ENCODE results near the gene DUSP22. TPM values are rescaled to one million over a fixed set of nuclear protein-coding genes. Genes with fewer than 3 reads are reported as not detected.

Gene DUSP22
- total and polyA plus RNA-seq, 2 donors (not counting 1 experiment from before 2014, with no cell fraction given): 117 to 133 TPM

- Histone ChIP-seq H3K4me1 (ENCODE audit: control insufficient read depth in 2 of 2, insufficient read depth in 2 of 2, low read length in 2 of 2) (peaks cover 43 to 46% of the 10 kb centered on the region in 2 donors), H4K20me1 (ENCODE audit: control insufficient read depth, insufficient read depth, low read length, poor library complexity, severe bottlenecking) (no peaks in the 10 kb centered on the region), H3K4me3 (ENCODE audit: control extremely low read depth in 1 of 5, extremely low read depth in 1 of 5, insufficient read depth in 1 of 5, low read depth in 2 of 5, low read length in 4 of 5) (no peak overlapping the region), H3K9me3 (ENCODE audit: control extremely low read depth in 1 of 3, control insufficient read depth in 2 of 3, insufficient read depth in 1 of 3, low read length in 2 of 3) (peaks cover 0 to 37% (median 0%) of the 10 kb centered on the region in 3 donors), H3K9ac (ENCODE audit: low read length) (no peak overlapping the region), H3K36me3 (replicated peaks in 1 of 2; ENCODE audit: control extremely low read depth in 1 of 2, control insufficient read depth in 1 of 2, extremely low read depth in 1 of 2, insufficient read depth in 2 of 2, low read length in 1 of 2) (no peaks in the 10 kb centered on the region), H3K4me2 (replicated peaks; ENCODE audit: low read depth, low read length, poor library complexity, severe bottlenecking) (no peak overlapping the region), H2AFZ (ENCODE audit: insufficient read depth, low read depth, low read length, poor library complexity, severe bottlenecking) (no peak overlapping the region), H3K79me2 (ENCODE audit: control insufficient read depth, insufficient read depth, low read length) (no peaks in the 10 kb centered on the region), H3K27ac (ENCODE audit: low read length in 2 of 2) (no peak overlapping the region), H3K27me3 (replicated peaks in 1 of 4; ENCODE audit: control extremely low read depth in 1 of 4, control insufficient read depth in 3 of 4, insufficient read depth in 4 of 4, low read length in 3 of 4) (peaks cover 0 to 2% (median 0%) of the 10 kb centered on the region in 4 experiments)
- WGBS (ENCODE audit: insufficient coverage): 87% methylated on average over 26 of the region's 26 CpGs
- POLR2A ChIA-PET: no interaction called here
- Mint-ChIP-seq H3K27me3 (peaks cover 13% of the 10 kb centered on the region), H3K4me3 (no peak overlapping the region), H3K4me1 (peaks cover 43% of the 10 kb centered on the region), H3K27ac (no peak overlapping the region), H3K9me3 (ENCODE audit: insufficient read depth) (no peaks in the 10 kb centered on the region)
- TF ChIP-seq CTCF (IDR thresholded peaks at IDR 0.05): no peak
- no peak for TF ChIP-seq EZH2 (IDR thresholded peaks at IDR 0.05; ENCODE audit: borderline replicate concordance, insufficient read depth, low read depth, low read length, poor library complexity, severe bottlenecking)
- intact Hi-C loops (cut with micrococcal nuclease): no loop called here
- no peak for DNase-seq
- no peak for ATAC-seq (ENCODE audit: low read depth)
- CTCF ChIA-PET: interaction anchor here (1.4 to 1.5 kb wide), 2 partner anchors 13 to 43 kb away, joined by 3 read pairs; no protein-coding TSS in a partner anchor
Measured at GRCh38 chr6:373773-374724, 81.8 kb downstream of the DUSP22 start.

- ChIA-PET POLR2A (interaction anchor here (1.1 kb wide), 1 partner anchor 157 kb away, joined by 12 read pairs; no protein-coding TSS in a partner anchor), CTCF (interaction anchor here (1.4 to 1.5 kb wide), 2 partner anchors 14 to 44 kb away, joined by 3 read pairs; no protein-coding TSS in a partner anchor)
- H3K79me2 ChIP-seq (ENCODE audit: control insufficient read depth, insufficient read depth, low read length): no peaks in the 10 kb centered on the region
- no peaks in the 10 kb centered on the region for H3K36me3 ChIP-seq (replicated peaks in 1 of 2; ENCODE audit: control extremely low read depth in 1 of 2, control insufficient read depth in 1 of 2, extremely low read depth in 1 of 2, insufficient read depth in 2 of 2, low read length in 1 of 2)
- WGBS (ENCODE audit: insufficient coverage): 91% methylated on average over 8 of the region's 8 CpGs
- no peak overlapping the region for H3K4me3 ChIP-seq (ENCODE audit: control extremely low read depth in 1 of 5, extremely low read depth in 1 of 5, insufficient read depth in 1 of 5, low read depth in 2 of 5, low read length in 4 of 5)
- no peak for ATAC-seq (ENCODE audit: low read depth)
- Mint-ChIP-seq H3K9me3 (ENCODE audit: insufficient read depth) (no peaks in the 10 kb centered on the region), H3K4me3 (no peak overlapping the region), H3K27ac (no peak overlapping the region), H3K27me3 (peaks cover 9% of the 10 kb centered on the region), H3K4me1 (peaks cover 50% of the 10 kb centered on the region)
- H3K4me1 ChIP-seq (ENCODE audit: control insufficient read depth in 2 of 2, insufficient read depth in 2 of 2, low read length in 2 of 2): peaks cover 52 to 55% of the 10 kb centered on the region in 2 donors
- peaks cover 0 to 2% (median 0%) of the 10 kb centered on the region in 4 experiments for H3K27me3 ChIP-seq (replicated peaks in 1 of 4; ENCODE audit: control extremely low read depth in 1 of 4, control insufficient read depth in 3 of 4, insufficient read depth in 4 of 4, low read length in 3 of 4)
- no peak overlapping the region for H3K9ac ChIP-seq (ENCODE audit: low read length)
- no peak overlapping the region for H3K4me2 ChIP-seq (replicated peaks; ENCODE audit: low read depth, low read length, poor library complexity, severe bottlenecking)
- no peaks in the 10 kb centered on the region for H4K20me1 ChIP-seq (ENCODE audit: control insufficient read depth, insufficient read depth, low read length, poor library complexity, severe bottlenecking)
- H2AFZ ChIP-seq (ENCODE audit: insufficient read depth, low read depth, low read length, poor library complexity, severe bottlenecking): no peak overlapping the region
- DNase-seq: no peak
- intact Hi-C loops (cut with micrococcal nuclease): loop anchor here (5.0 kb wide), 2 partner anchors 38 to 148 kb away; no protein-coding TSS in a partner anchor
- H3K27ac ChIP-seq (ENCODE audit: low read length in 2 of 2): no peak overlapping the region
- TF ChIP-seq EZH2 (IDR thresholded peaks at IDR 0.05; ENCODE audit: borderline replicate concordance, insufficient read depth, low read depth, low read length, poor library complexity, severe bottlenecking) (no peak), CTCF (IDR thresholded peaks at IDR 0.05) (no peak)
- peaks cover 0 to 39% (median 0%) of the 10 kb centered on the region in 3 donors for H3K9me3 ChIP-seq (ENCODE audit: control extremely low read depth in 1 of 3, control insufficient read depth in 2 of 3, insufficient read depth in 1 of 3, low read length in 2 of 3)
Measured at GRCh38 chr6:374956-375355, 82.7 kb downstream of the DUSP22 start.
